Measurements from ENCODE around the gene CTRL.

The CTRL gene

GRCh38 chr16:67963662-67964321 is 32.1 kb upstream of the CTRL start:
- no peak overlapping the region for H3K4me3 ChIP-seq (ENCODE audit: low read depth, low read length)

- H3K4me3 ChIP-seq (ENCODE audit: low read depth, low read length) = no peak overlapping the region
These were observed 31.6 kb upstream of the CTRL start for GRCh38 chr16:67963292-67963661.

DNA sequence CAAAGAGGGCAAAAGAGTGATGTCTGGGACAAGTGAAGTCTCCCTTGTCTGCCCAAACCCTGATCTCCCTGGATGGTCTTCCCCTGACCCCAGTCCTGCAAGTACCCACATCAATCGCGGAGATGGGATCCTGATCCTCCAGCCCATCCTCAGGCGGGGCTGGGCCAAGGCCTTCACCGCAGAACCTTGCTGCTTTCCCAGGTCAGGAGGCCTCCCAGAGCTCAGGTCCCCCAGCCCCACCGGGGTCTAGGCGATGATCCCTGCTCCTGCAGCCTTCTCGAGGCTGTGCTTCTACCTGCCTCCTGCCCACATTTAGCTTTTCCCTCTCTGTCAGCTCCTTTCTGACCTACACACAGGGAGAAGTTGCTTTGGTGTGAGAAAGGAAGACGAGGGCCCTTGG is 30.5 kb upstream of the CTRL start:
- no peak overlapping the region for H3K4me3 ChIP-seq (ENCODE audit: low read depth, low read length)

DNA sequence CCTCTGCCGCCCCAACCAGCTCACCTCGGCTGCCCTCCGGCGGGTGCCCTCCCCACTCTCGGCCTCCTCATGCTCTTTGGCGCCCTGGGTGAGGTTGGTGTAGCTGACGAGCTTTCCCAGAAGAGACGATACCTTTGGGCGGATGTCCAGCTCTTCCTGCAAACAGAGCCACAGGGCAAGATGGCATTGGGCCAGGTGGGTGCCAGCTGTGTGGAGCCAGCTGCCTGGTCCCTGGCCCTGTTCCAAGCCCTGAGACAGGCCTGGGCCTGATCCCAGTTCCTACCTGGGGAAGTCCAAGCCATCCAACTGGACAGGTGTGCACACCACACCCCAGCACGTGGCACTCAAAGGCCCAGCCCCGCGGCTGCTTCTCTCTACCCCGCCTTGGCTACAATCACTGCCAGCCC is 29.9 kb upstream of the CTRL start:
- no peak overlapping the region for H3K4me3 ChIP-seq (ENCODE audit: low read depth, low read length)

- H3K4me3 ChIP-seq (ENCODE audit: low read depth, low read length) = no peak overlapping the region
These were observed 28.1 kb upstream of the CTRL start for GRCh38 chr16:67959536-67960329.

DNA sequence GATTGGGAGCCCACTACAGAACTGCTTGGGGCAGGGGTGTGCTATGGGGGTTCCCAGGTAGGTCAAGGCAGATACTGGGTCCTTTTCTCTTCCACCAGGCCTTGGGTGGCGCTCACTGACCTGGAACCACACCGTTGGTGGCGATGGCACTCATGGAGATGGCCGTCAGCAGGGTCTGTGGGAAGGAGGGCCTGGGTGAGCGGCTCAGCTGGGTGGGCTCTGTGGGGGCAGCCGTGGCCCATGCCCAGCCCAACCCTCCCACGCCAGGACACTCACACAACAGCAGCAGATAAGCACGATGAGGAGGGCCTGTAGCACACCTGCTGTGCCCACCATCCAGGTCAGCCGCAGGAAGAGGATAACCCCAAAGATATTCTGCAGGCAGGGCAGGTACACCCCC is 26.0 kb upstream of the CTRL start:
- H3K4me3 ChIP-seq (ENCODE audit: low read depth, low read length) = no peak overlapping the region

GRCh38 chr16:67954421-67955196 is 22.9 kb upstream of the CTRL start:
- no peak overlapping the region for H3K4me3 ChIP-seq (ENCODE audit: low read depth, low read length)

GRCh38 chr16:67953641-67954375 is 22.1 kb upstream of the CTRL start:
- no peak overlapping the region for H3K4me3 ChIP-seq (ENCODE audit: low read depth, low read length)

DNA sequence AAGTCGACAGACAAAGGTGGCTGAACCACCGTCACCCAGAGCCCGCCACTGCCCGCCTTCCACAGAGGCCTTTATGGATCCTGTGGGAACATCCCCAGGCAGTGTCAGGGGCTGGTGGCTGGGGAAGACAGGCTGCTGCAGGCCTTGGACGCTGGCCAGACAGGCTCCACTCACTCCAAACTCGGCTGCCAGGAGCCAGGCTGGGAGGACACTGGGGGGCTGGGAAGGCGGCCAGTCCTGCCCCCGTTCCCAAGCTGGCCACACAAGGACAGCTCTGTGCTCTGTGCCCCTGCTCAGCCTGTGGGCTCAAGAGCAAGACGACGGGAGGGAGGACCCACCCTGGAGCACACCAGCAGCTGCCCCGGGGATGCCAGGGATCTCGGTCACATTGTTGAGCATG is 19.8 kb upstream of the CTRL start:
- H3K4me3 ChIP-seq (ENCODE audit: low read depth, low read length) = no peak overlapping the region

GRCh38 chr16:67950335-67950843 is 18.7 kb upstream of the CTRL start:
- no peak overlapping the region for H3K4me3 ChIP-seq (ENCODE audit: low read depth, low read length)

DNA sequence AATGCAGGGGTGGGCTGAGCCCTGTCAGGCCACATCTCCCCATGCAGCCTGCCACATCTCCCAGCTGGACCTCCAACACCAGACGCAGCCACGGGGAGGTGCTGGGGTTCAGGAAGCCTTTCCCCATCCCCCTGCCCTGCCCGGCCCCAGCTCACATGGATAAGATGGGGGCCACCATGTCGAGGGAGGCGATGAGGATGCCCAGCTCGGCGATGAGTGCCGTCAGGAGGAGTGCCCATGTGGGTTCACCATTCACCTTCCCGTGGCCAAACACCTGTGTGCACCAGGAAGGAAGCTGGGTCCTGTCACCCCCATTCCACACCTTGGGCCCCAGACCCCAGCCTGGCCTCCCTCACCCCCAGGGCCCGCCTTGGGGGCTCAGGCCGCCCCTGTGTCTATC is 18.0 kb upstream of the CTRL start:
- no peak overlapping the region for H3K4me3 ChIP-seq (ENCODE audit: low read depth, low read length)

GRCh38 chr16:67948015-67948414 is 16.4 kb upstream of the CTRL start:
- no peak overlapping the region for H3K4me3 ChIP-seq (ENCODE audit: low read depth, low read length)

GRCh38 chr16:67946966-67947558 is 15.4 kb upstream of the CTRL start:
- H3K4me3 ChIP-seq (ENCODE audit: low read depth, low read length) = no peak overlapping the region

DNA sequence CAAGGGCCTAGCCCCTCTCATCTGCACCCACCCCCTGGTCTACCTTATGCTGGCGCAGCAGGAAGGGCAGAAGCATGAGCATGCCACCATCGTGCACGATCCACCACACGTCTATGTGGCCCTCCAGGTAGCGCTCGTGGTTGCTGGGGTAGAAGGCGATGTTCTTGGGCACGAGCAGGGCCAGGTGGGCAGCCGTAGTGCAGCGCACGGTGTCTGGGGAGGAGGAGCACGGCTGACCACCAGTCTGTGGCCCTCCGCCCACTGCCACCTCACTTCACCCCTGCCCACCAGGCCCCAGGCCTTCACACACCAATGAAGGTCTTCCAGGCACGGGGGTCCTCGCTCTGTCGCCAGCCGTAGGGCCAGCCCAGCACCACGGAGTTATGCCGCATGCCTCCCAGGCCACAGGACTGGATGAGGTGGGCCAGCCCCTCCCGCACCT is 14.5 kb upstream of the CTRL start:
- H3K4me3 ChIP-seq (ENCODE audit: low read depth, low read length) = no peak overlapping the region

DNA sequence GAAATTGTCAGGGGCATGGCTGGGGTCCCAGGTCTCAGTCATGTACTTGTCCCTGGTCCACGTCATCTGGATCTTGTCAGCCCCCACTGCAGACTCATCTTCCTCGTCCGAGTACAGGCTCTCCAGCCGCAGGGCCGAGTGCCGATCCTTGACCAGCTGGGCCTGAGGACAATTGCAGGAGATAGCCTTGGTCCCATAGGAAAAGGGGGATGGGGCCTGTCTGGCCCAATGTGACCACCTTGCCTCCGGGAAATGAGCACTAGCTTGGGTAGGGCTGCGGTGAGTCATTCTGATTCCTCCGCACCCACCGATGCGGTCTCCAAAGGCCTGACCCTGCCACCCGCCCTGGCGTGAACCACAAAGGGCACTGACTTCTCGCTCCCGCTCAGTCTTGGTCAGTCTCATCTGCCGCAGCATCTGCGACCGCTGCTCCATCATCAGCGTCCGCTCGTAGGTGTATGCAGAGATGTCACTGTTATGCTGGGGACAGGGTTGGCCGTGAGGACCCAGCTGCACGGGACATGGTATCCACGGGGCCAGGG is 13.8 kb upstream of the CTRL start:
- no peak overlapping the region for H3K4me3 ChIP-seq (ENCODE audit: low read depth, low read length)

DNA sequence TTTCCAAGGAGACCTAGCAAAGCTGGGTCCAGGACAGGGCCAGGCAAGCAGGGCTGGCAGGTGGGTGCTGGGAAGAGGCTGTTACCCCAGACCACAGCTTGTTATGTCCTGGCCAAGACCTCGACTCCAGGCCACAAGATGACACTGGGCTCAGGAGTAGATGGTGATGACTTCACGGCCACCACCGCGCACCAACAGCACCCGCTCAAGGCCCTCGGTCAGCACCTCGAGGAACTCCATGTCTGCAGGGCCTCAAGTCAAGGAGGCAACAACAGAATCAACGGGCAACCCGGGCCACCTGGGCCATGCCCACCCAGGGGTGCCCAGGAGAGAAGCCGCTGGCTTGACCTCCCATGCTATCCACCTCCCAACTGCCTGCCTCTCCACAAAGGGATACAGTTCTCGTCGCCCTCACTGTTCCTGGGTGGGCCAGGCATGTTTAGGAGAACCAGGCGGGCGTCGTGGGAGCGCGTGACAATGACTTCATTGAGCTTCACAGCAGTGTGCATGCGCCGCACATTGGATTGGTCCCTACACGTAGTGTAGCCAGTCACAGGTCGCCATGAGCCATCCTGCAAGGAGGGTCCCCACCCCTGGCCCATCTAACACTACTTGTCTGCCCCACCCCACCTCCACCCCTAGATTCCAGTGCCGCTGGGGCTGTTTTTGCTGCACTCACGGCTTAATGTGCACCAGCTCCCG is 13.2 kb upstream of the CTRL start:
- H3K4me3 ChIP-seq (ENCODE audit: low read depth, low read length) = no peak overlapping the region

DNA sequence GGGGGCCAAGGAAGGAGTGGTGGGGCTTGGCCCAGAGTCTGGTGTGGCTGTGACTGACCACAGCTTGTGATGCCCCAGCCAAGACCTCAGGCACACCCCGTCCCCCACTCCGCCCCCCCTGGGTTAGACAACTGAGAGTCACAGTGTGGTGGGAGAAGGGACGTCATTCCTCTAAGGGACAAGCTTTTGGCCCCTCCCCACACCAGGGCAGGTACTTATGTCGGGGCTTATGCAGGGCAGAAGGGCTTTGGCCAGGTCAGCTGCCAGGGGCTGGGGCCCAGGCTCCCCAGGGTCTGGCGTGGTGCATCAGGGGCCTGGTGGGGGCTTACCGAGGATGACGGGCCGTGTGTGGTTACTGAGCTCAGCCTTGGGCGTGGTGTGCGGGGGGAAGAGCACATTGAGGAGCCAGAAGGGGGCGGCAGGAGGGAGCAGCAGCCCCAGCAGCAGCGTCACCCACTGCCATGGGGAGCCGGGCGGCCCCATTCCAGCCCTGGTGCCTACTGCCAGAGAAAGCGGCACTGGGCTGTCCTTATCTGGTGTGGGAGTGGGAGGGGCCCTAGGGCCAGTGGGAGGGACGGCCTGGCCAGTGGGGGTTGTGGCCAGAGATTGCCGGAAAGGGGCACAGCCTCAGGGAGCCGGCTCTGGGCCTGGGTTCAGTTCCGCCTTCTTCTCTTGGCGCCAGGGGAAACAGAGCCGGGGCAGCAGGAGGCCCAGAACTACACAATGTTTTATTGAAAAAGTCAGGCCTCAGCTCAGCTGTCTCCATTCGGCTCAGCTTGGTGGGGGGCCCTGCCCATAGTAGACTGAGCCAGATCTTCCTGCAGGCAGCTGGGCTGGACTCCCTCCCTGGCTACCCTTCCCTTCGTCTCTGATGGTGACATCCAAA is 12.2 kb upstream of the CTRL start, which contains the start of gene LCAT:
Gene LCAT, minus strand, starts transcription at position 502 of the 886 bp plus-strand sequence. Its CDS starts 19 bp downstream, at position 483.
- no peak within 1 kb of the TSS for H3K4me3 ChIP-seq (ENCODE audit: low read depth, low read length)

GRCh38 chr16:67943256-67943618 is 11.6 kb upstream of the CTRL start:
- H3K4me3 ChIP-seq (ENCODE audit: low read depth, low read length) = no peak overlapping the region

Measured in iPS-11a (cell line).